ENCODE results near the gene LRP4.
A peak's percentile ranks its signal among the peaks of the same experiment; 100 is the strongest.
"Not testable (repeated sequence)": the region's sequence is repeated elsewhere in the genome, so short reads cannot be mapped to it uniquely, and the experiment has no call there.

LRP4 gene

GRCh38 chr11:46918083-46918787 lies at the start of gene LRP4:
TSS of gene LRP4 (minus strand) at chr11:46918550. CDS start at chr11:46918379, 171 bp downstream.
- no peak for DNase-seq

GRCh38 chr11:46967962-46968361 lies 49.6 kb upstream of the LRP4 start:
- DNase-seq: no peak

GRCh38 chr11:46966773-46967172 lies 48.4 kb upstream of the LRP4 start:
- no peak for DNase-seq

GRCh38 chr11:46963844-46964243 lies 45.5 kb upstream of the LRP4 start:
- no peak for DNase-seq

- not testable (repeated sequence) for DNase-seq
Observed at GRCh38 chr11:46961886-46962285, 43.5 kb upstream of the LRP4 start.

- no peak for DNase-seq
Observed at GRCh38 chr11:46961041-46961440, 42.7 kb upstream of the LRP4 start.

- DNase-seq: no peak
Observed at GRCh38 chr11:46958777-46959176, 40.4 kb upstream of the LRP4 start.

GRCh38 chr11:46953093-46953492 lies 34.7 kb upstream of the LRP4 start:
- no peak for DNase-seq

GRCh38 chr11:46952553-46952952 lies 34.2 kb upstream of the LRP4 start:
- no peak for DNase-seq

- DNase-seq: no peak
Observed at GRCh38 chr11:46951864-46952263, 33.5 kb upstream of the LRP4 start.

GRCh38 chr11:46949297-46949696 lies 30.9 kb upstream of the LRP4 start:
- DNase-seq: no peak

- no peak for DNase-seq
Observed at GRCh38 chr11:46948378-46949131, 30.2 kb upstream of the LRP4 start.

- DNase-seq: no peak
Observed at GRCh38 chr11:46947399-46948077, 29.2 kb upstream of the LRP4 start.

GRCh38 chr11:46944356-46945075 lies 26.2 kb upstream of the LRP4 start:
- no peak for DNase-seq

GRCh38 chr11:46942172-46942571 lies 23.8 kb upstream of the LRP4 start:
- no peak for DNase-seq

- DNase-seq: peak; percentile 92
Observed at GRCh38 chr11:46936138-46937110, 18.1 kb upstream of the LRP4 start, which contains the start of gene CSTPP1. TSS of gene CSTPP1 (plus strand) at chr11:46936761. CDS start at chr11:46936806, 45 bp downstream.

GRCh38 chr11:46930089-46930488 lies 11.7 kb upstream of the LRP4 start:
- DNase-seq: no peak

- DNase-seq: not testable (repeated sequence)
Observed at GRCh38 chr11:46928701-46929100, 10.4 kb upstream of the LRP4 start.

GRCh38 chr11:46927928-46928327 lies 9.6 kb upstream of the LRP4 start:
- DNase-seq: not testable (repeated sequence)

- DNase-seq: no peak
Observed at GRCh38 chr11:46920755-46921154, 2.4 kb upstream of the LRP4 start.

- DNase-seq: peak; percentile 51
Observed at GRCh38 chr11:46918788-46919513, 601 bp upstream of the LRP4 start.
